Right atrium auricular region (tissue), 2 donors: ENCODE measurements around the gene ASXL1. TPM values are rescaled to one million over a fixed set of nuclear protein-coding genes. Genes with fewer than 3 reads are reported as not detected.

Experiments used
- DNase-seq: peaks from one replicate; pipeline ENCODE4 v3.0.0-alpha.2; 2019; ENCODE audit warnings: low spot score
- H3K27ac ChIP-seq, 2 donors: fragments of 200-600 bp; sonication (generic); 1 replicate in 1 of 2; 2 replicates in 1 of 2; pipeline ENCODE4 v1.5.1; 2016 to 2019
- H3K27me3 ChIP-seq, 2 donors: fragments of 200-600 bp; sonication (generic); one replicate each; pipeline versions ENCODE4 v1.5.1 to v1.6.0; 2017 to 2019
- H3K36me3 ChIP-seq: fragments of 200-600 bp; sonication (generic); one replicate; pipeline ENCODE4 v1.5.1; 2016
- H3K4me1 ChIP-seq, 2 donors: fragments of 200-600 bp; sonication (generic); one replicate each; pipeline versions ENCODE4 v1.5.1 to v1.6.0; 2017 to 2019
- H3K4me3 ChIP-seq, 2 donors: fragments of 200-600 bp; sonication (generic); 1 replicate in 1 of 2; 2 replicates in 1 of 2; pipeline ENCODE4 v1.5.1; 2017 to 2019; ENCODE audit warnings: mild to moderate bottlenecking in 1 of 2, moderate library complexity in 1 of 2
- H3K9me3 ChIP-seq, 2 donors: fragments of 200-600 bp; sonication (generic); one replicate each; pipeline ENCODE4 v1.5.1; 2019
- total RNA-seq, 2 donors: library from RNA; depleted of rRNA; stranded (reverse); fragments of >200 nt; gene quantifications; one replicate each; pipeline ENCODE4 v1.1.0, GENCODE V29; 2016
- TF ChIP-seq, protein P1 (sequence below), 2 donors: fragments of 200-600 bp; sonication (generic); IDR thresholded peaks; one replicate each; pipeline ENCODE4 v1.5.1; 2019; ENCODE audit warnings: antibody characterized with exemption in 2 of 2

Gene ASXL1
- total RNA-seq, 2 donors from 2014 or later = 15.9 to 30.5 TPM

DNA sequence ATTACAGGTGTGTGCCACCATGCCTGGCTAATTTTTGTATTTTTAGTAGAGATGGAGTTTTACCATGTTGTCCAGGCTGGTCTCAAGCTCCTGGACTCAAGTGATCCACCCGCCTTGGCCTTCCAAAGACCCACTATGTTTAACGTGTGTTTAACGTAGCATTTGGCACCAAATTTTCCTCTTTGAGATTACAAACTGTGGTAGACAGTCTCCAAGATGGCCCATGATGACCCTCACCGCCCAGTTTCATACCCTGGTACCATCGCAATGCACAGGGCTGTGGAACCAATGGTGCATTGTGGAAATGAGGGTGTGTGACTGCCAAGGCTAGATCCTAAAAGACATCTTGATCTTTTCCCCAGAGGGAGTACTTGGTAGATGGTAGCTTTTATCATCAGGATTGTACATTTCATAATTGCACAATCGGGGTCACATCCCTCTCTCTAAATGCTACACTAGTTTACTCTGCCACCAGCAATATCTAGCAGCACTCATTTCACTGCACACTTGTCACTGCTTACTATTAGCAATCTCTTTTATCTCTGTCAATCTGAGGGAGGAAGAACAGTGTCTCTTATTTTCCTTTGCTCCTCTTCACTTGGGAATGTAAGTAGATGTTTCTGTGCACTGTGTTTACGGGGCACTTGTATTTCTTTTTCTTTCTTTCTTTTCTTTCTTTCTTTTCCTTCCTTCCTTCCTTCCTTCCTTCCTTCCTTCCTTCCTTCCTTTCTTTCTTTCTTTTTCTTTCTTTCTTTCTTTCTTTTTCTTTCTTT lies 130.1 kb downstream of the ASXL1 start:
- Histone ChIP-seq H3K4me3 (no peak overlapping the region), H3K27ac (no peak overlapping the region), H3K9me3 (no peaks in the 10 kb centered on the region), H3K4me1 (peaks cover 0 to 9% of the 10 kb centered on the region in 2 donors), H3K36me3 (no peaks in the 10 kb centered on the region), H3K27me3 (no peaks in the 10 kb centered on the region)
- TF ChIP-seq, protein P1, sequence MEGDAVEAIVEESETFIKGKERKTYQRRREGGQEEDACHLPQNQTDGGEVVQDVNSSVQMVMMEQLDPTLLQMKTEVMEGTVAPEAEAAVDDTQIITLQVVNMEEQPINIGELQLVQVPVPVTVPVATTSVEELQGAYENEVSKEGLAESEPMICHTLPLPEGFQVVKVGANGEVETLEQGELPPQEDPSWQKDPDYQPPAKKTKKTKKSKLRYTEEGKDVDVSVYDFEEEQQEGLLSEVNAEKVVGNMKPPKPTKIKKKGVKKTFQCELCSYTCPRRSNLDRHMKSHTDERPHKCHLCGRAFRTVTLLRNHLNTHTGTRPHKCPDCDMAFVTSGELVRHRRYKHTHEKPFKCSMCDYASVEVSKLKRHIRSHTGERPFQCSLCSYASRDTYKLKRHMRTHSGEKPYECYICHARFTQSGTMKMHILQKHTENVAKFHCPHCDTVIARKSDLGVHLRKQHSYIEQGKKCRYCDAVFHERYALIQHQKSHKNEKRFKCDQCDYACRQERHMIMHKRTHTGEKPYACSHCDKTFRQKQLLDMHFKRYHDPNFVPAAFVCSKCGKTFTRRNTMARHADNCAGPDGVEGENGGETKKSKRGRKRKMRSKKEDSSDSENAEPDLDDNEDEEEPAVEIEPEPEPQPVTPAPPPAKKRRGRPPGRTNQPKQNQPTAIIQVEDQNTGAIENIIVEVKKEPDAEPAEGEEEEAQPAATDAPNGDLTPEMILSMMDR (IDR thresholded peaks at IDR 0.05) = no peak
- no peak for DNase-seq

Other genes starting within 250 kb of the ASXL1 start
- 10 to 100 TPM; 28.5 to 30.6 TPM for gene TM9SF4, start 248.6 kb upstream of the ASXL1 start, total RNA-seq
- gene PLAGL2, start 150.6 kb upstream of the ASXL1 start, total RNA-seq = 1 to 10 TPM; 7.0 to 8.1 TPM
- 10 to 100 TPM; 26.8 to 31.6 TPM for gene POFUT1, start 150.5 kb upstream of the ASXL1 start, total RNA-seq
- gene KIF3B, start 80.7 kb upstream of the ASXL1 start, total RNA-seq = 10 to 100 TPM; 10.7 to 16.4 TPM
- 10 to 100 TPM in 1 of 2 donors, 1 to 10 TPM in 1; 7.6 to 10.4 TPM for gene NOL4L, start 227.0 kb downstream of the ASXL1 start, total RNA-seq